ENCODE data around the gene HSBP1. TPM values are rescaled to one million over a fixed set of nuclear protein-coding genes. Genes with fewer than 3 reads are reported as not detected.

The HSBP1 gene
- total RNA-seq, 1 experiment from 2014 or later: 197 TPM

- TF ChIP-seq ARID4B (CRISPR knock-in tag; IDR thresholded peaks at IDR 0.05; ENCODE audit: borderline replicate concordance) (0 out of 2 replicates have a peak, but pooled peaks have one; percentile 20), ZMAT4 (CRISPR knock-in tag; IDR thresholded peaks at IDR 0.05) (no peak)
- TF ChIP-seq, protein P1, sequence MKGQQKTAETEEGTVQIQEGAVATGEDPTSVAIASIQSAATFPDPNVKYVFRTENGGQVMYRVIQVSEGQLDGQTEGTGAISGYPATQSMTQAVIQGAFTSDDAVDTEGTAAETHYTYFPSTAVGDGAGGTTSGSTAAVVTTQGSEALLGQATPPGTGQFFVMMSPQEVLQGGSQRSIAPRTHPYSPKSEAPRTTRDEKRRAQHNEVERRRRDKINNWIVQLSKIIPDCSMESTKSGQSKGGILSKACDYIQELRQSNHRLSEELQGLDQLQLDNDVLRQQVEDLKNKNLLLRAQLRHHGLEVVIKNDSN (CRISPR knock-in tag; IDR thresholded peaks at IDR 0.05): peak; percentile 84
Measured at GRCh38 chr16:83830091-83830768, 22.5 kb downstream of the HSBP1 start (continued).

- CTCF ChIA-PET: interaction anchor here (0.8 to 1.2 kb wide), 4 partner anchors 17 to 69 kb away, joined by 3 to 5 read pairs (median 3); partner anchors contain the start of gene MLYCD
- peaks cover 4% of the 10 kb centered on the region for H3K27me3 Mint-ChIP-seq (ENCODE audit: low read depth)
Measured at GRCh38 chr16:83830769-83831455, 23.1 kb downstream of the HSBP1 start.

More at GRCh38 chr16:83830769-83831455, 23.1 kb downstream of the HSBP1 start:
- Mint-ChIP-seq H3K4me3 (no peak overlapping the region), H3K9me3 (peaks cover 16% of the 10 kb centered on the region), H3K4me1 (peaks cover 55% of the 10 kb centered on the region), H3K36me3 (peaks cover 19% of the 10 kb centered on the region), H3K27ac (peak overlapping the region; percentile 70)
- ATAC-seq (no peak), DNase-seq (ENCODE audit: low spot score) (no peak)
- TF ChIP-seq JUN (CRISPR knock-in tag; IDR thresholded peaks at IDR 0.05) (no peak), RORB (CRISPR knock-in tag; IDR thresholded peaks at IDR 0.05) (no peak), FOXK1 (CRISPR knock-in tag; IDR thresholded peaks at IDR 0.05) (no peak), ATF6 (CRISPR knock-in tag; IDR thresholded peaks at IDR 0.05) (no peak), ATF1 (CRISPR knock-in tag; IDR thresholded peaks at IDR 0.05) (no peak), ZNF512 (CRISPR knock-in tag; IDR thresholded peaks at IDR 0.05; ENCODE audit: borderline replicate concordance) (no peak), IRF2 (CRISPR knock-in tag; IDR thresholded peaks at IDR 0.05; ENCODE audit: borderline replicate concordance, low read depth) (no peak), ELF4 (CRISPR knock-in tag; IDR thresholded peaks at IDR 0.05; ENCODE audit: low read depth) (no peak), ZNF138 (CRISPR knock-in tag; conservative IDR thresholded peaks at IDR 0.05) (no peak), GABPB1 (CRISPR knock-in tag; IDR thresholded peaks at IDR 0.05) (no peak), ZNF219 (CRISPR knock-in tag; IDR thresholded peaks at IDR 0.05; ENCODE audit: borderline replicate concordance) (no peak), TP53 (CRISPR knock-in tag; IDR thresholded peaks at IDR 0.05) (no peak)
- TF ChIP-seq, protein P1 (CRISPR knock-in tag; IDR thresholded peaks at IDR 0.05): no peak
- POLR2A ChIA-PET: no interaction called here

Measured in WTC11 (cell line).